GM19351 (cell line): ENCODE measurements around the gene SLC7A7.
A peak's percentile ranks its signal among the peaks of the same experiment; 100 is the strongest.
"Not testable (repeated sequence)": the region's sequence is repeated elsewhere in the genome, so short reads cannot be mapped to it uniquely, and the experiment has no call there.

Source experiments
- ATAC-seq: cut with Tn5 transposase; IDR thresholded peaks from one replicate; pipeline ENCODE4 v1.9.1; 2021; ENCODE audit warnings: mild to moderate bottlenecking, moderate library complexity; ENCODE audit not compliant: unreplicated experiment

SLC7A7 gene

GRCh38 chr14:22822016-22822570 lies 6.9 kb upstream of the SLC7A7 start:
- no peak for ATAC-seq

GRCh38 chr14:22821193-22822015 lies 6.2 kb upstream of the SLC7A7 start:
- ATAC-seq: no peak

- ATAC-seq: no peak
Observed at GRCh38 chr14:22820731-22821130, 5.5 kb upstream of the SLC7A7 start.

- no peak for ATAC-seq
Observed at GRCh38 chr14:22819151-22819988, 4.1 kb upstream of the SLC7A7 start.

- ATAC-seq: no peak
Observed at GRCh38 chr14:22814373-22814772, 862 bp downstream of the SLC7A7 start.

GRCh38 chr14:22813145-22813544 lies 2.1 kb downstream of the SLC7A7 start:
- ATAC-seq: no peak

- ATAC-seq: no peak
Observed at GRCh38 chr14:22812744-22813143, 2.5 kb downstream of the SLC7A7 start.

GRCh38 chr14:22811722-22812121 lies 3.5 kb downstream of the SLC7A7 start:
- ATAC-seq: no peak

GRCh38 chr14:22808388-22809209 lies 6.6 kb downstream of the SLC7A7 start:
- ATAC-seq: no peak

- ATAC-seq: no peak
Observed at GRCh38 chr14:22807432-22808087, 7.7 kb downstream of the SLC7A7 start.

GRCh38 chr14:22805235-22805634 lies 10.0 kb downstream of the SLC7A7 start:
- ATAC-seq: not testable (repeated sequence)

- ATAC-seq: peak; percentile 66
Observed at GRCh38 chr14:22803687-22803974, 11.6 kb downstream of the SLC7A7 start.

- peak; percentile 71 for ATAC-seq
Observed at GRCh38 chr14:22802860-22803686, 12.2 kb downstream of the SLC7A7 start.

- ATAC-seq: no peak
Observed at GRCh38 chr14:22801716-22802115, 13.5 kb downstream of the SLC7A7 start.

GRCh38 chr14:22800346-22800745 lies 14.9 kb downstream of the SLC7A7 start:
- no peak for ATAC-seq

GRCh38 chr14:22798528-22798927 lies 16.7 kb downstream of the SLC7A7 start:
- no peak for ATAC-seq

- ATAC-seq: no peak
Observed at GRCh38 chr14:22797017-22797917, 18.0 kb downstream of the SLC7A7 start.

- ATAC-seq: peak; percentile 63
Observed at GRCh38 chr14:22796087-22796707, 19.0 kb downstream of the SLC7A7 start.
